H9 (cell line): ENCODE results near the gene SP3. TPM values are rescaled to one million over a fixed set of nuclear protein-coding genes. Genes with fewer than 3 reads are reported as not detected.

ENCODE experiments used
- DNase-seq: peaks from one replicate; pipeline ENCODE4 v3.0.0-alpha.2; 2017
- H2AFZ ChIP-seq: one replicate; pipeline ENCODE4 v1.6.1; 2013; ENCODE audit warnings: mild to moderate bottlenecking, low read length, control low read depth, moderate library complexity
- H2AK5ac ChIP-seq: 2 replicates; pipeline ENCODE4 v1.6.1; 2013; ENCODE audit warnings: low read length, control low read depth, mixed read lengths; ENCODE audit not compliant: insufficient read length
- H2BK120ac ChIP-seq: one replicate; pipeline ENCODE4 v1.6.1; 2013; ENCODE audit warnings: low read depth, mild to moderate bottlenecking, low read length, control low read depth, inconsistent platforms; ENCODE audit not compliant: poor library complexity, severe bottlenecking
- H2BK12ac ChIP-seq: 2 replicates; pipeline ENCODE4 v1.6.1; 2013; ENCODE audit warnings: low read length, control low read depth, mixed read lengths, low read depth; ENCODE audit not compliant: insufficient read length
- H2BK15ac ChIP-seq: 2 replicates; pipeline ENCODE4 v1.6.1; 2013; ENCODE audit warnings: low read depth, low read length, control low read depth
- H2BK20ac ChIP-seq: one replicate; pipeline ENCODE4 v1.6.1; 2013; ENCODE audit warnings: low read depth, mild to moderate bottlenecking, low read length, control low read depth, inconsistent platforms; ENCODE audit not compliant: poor library complexity, severe bottlenecking
- H2BK5ac ChIP-seq: 2 replicates; pipeline ENCODE4 v1.6.1; 2013; ENCODE audit warnings: low read length, control low read depth, mixed read lengths; ENCODE audit not compliant: insufficient read length
- H3K14ac ChIP-seq: 2 replicates; pipeline ENCODE4 v1.6.1; 2013; ENCODE audit warnings: low read length, control low read depth; ENCODE audit not compliant: insufficient read depth
- H3K18ac ChIP-seq: 2 replicates; pipeline ENCODE4 v1.6.1; 2013; ENCODE audit warnings: low read depth, mild to moderate bottlenecking, mixed read lengths, low read length, control low read depth; ENCODE audit not compliant: insufficient read length
- H3K23ac ChIP-seq: 2 replicates; pipeline ENCODE4 v1.6.1; 2013; ENCODE audit warnings: low read length, control low read depth, mixed read lengths, low read depth; ENCODE audit not compliant: insufficient read length
- H3K23me2 ChIP-seq: 2 replicates; pipeline ENCODE4 v1.6.1; 2013; ENCODE audit warnings: low read depth, mild to moderate bottlenecking, mixed read lengths, low read length, control low read depth; ENCODE audit not compliant: insufficient read length, poor library complexity, severe bottlenecking
- H3K27ac ChIP-seq: 2 replicates; pipeline ENCODE4 v1.5.1; 2013; ENCODE audit warnings: low read length, control low read depth, mixed read lengths, low read depth; ENCODE audit not compliant: insufficient read length
- H3K27me3 ChIP-seq: 2 replicates; pipeline ENCODE4 v1.6.1; 2013; ENCODE audit warnings: low read length, control low read depth, inconsistent platforms; ENCODE audit not compliant: insufficient read depth
- H3K4ac ChIP-seq: 2 replicates; pipeline ENCODE4 v1.6.1; 2013; ENCODE audit warnings: low read depth, mild to moderate bottlenecking, control low read depth, inconsistent platforms, low read length, moderate library complexity
- H3K4me1 ChIP-seq: 2 replicates; pipeline ENCODE4 v1.6.1; 2013; ENCODE audit warnings: low read length, control low read depth, inconsistent platforms; ENCODE audit not compliant: insufficient read depth
- H3K4me2 ChIP-seq: 2 replicates; pipeline ENCODE4 v1.6.1; 2013; ENCODE audit warnings: low read length, control low read depth, mixed read lengths; ENCODE audit not compliant: insufficient read length, insufficient read depth
- H3K56ac ChIP-seq: 2 replicates; pipeline ENCODE4 v1.6.1; 2013; ENCODE audit warnings: low read depth, mild to moderate bottlenecking, mixed read lengths, low read length, control low read depth; ENCODE audit not compliant: insufficient read length
- H3K79me1 ChIP-seq: 2 replicates; pipeline ENCODE4 v1.6.1; 2013; ENCODE audit warnings: low read depth, mild to moderate bottlenecking, moderate library complexity, low read length, control low read depth, inconsistent platforms; ENCODE audit not compliant: insufficient read depth, poor library complexity, severe bottlenecking
- H3K79me2 ChIP-seq: 2 replicates; pipeline ENCODE4 v1.6.1; 2013; ENCODE audit warnings: low read length, control low read depth, inconsistent platforms; ENCODE audit not compliant: insufficient read depth
- H3K9ac ChIP-seq: 2 replicates; pipeline ENCODE4 v1.6.1; 2013; ENCODE audit warnings: low read length, control low read depth, mixed read lengths; ENCODE audit not compliant: insufficient read length; ENCODE audit errors: extremely low read depth
- H3K9me3 ChIP-seq: one replicate; pipeline ENCODE4 v1.6.1; 2013; ENCODE audit warnings: low read depth, low read length, inconsistent platforms; ENCODE audit not compliant: control insufficient read depth
- H3T11ph ChIP-seq: one replicate; pipeline ENCODE4 v1.6.1; 2013; ENCODE audit warnings: mild to moderate bottlenecking, low read length, control low read depth, inconsistent platforms
- H4K20me1 ChIP-seq: one replicate; pipeline ENCODE4 v1.6.1; 2013; ENCODE audit not compliant: control insufficient read depth, insufficient read length, insufficient read depth
- H4K5ac ChIP-seq: 2 replicates; pipeline ENCODE4 v1.6.1; 2013; ENCODE audit warnings: low read depth, mild to moderate bottlenecking, mixed read lengths, low read length, control low read depth; ENCODE audit not compliant: insufficient read length
- H4K8ac ChIP-seq: replicated peaks from 2 replicates; pipeline ENCODE4 v1.6.1; 2013; ENCODE audit warnings: low read length, control low read depth, mixed read lengths, low read depth; ENCODE audit not compliant: insufficient read length
- H4K91ac ChIP-seq: 2 replicates; pipeline ENCODE4 v1.6.1; 2013; ENCODE audit warnings: low read depth, mild to moderate bottlenecking, moderate library complexity, mixed read lengths, low read length, control low read depth; ENCODE audit not compliant: insufficient read length
- H3K27ac Mint-ChIP-seq, 3 experiments: 2 replicates in 2 of 3; 3 replicates in 1 of 3; pipeline ENCODE4 v1.8.0; 2020 to 2021; ENCODE audit warnings: mixed read lengths in 3 of 3, mild to moderate bottlenecking in 1 of 3, moderate library complexity in 1 of 3
- H3K27me3 Mint-ChIP-seq: 2 replicates; pipeline ENCODE4 v1.8.0; 2021; ENCODE audit warnings: low read depth, mild to moderate bottlenecking, moderate library complexity, mixed read lengths
- H3K36me3 Mint-ChIP-seq, 3 experiments: 2 replicates in 2 of 3; 3 replicates in 1 of 3; pipeline ENCODE4 v1.8.0; 2020 to 2021; ENCODE audit warnings: low read depth in 3 of 3, mixed read lengths in 3 of 3; ENCODE audit not compliant: insufficient read depth in 1 of 3
- H3K4me1 Mint-ChIP-seq, 2 experiments: 2 replicates each; pipeline ENCODE4 v1.8.0; 2020; ENCODE audit warnings: mixed read lengths in 2 of 2
- H3K4me3 Mint-ChIP-seq, 2 experiments: 2 replicates in 1 of 2; 3 replicates in 1 of 2; pipeline ENCODE4 v1.8.0; 2020 to 2021; ENCODE audit warnings: mild to moderate bottlenecking in 2 of 2, mixed read lengths in 2 of 2, moderate library complexity in 1 of 2
- H3K9me3 Mint-ChIP-seq, 2 experiments: 2 replicates in 1 of 2; 3 replicates in 1 of 2; pipeline ENCODE4 v1.8.0; 2020; ENCODE audit warnings: mild to moderate bottlenecking in 2 of 2, mixed read lengths in 2 of 2, moderate library complexity in 1 of 2
- whole genome bisulfite sequencing: extraction: QIAGEN DNeasy Blood & Tissue Kit; methylation state at CpG from one replicate; pipeline ENCODE4 v1.1.7; 2013; ENCODE audit warnings: missing lambda C conversion rate, low lambda C conversion rate, mixed read lengths; ENCODE audit not compliant: insufficient read length; ENCODE audit errors: extremely low coverage; 5-methylcytosine and 5-hydroxymethylcytosine counted together
- total RNA-seq: library from RNA; stranded (reverse); gene quantifications from 2 replicates; pipeline ENCODE4 v1.2.1, GENCODE V29; 2021
- TF ChIP-seq, protein P1 (sequence below): fragments of 200-600 bp; sonication (generic); conservative IDR thresholded peaks from 3 replicates; pipeline ENCODE4 v1.8.0; 2021; ENCODE audit warnings: antibody characterized with exemption, mild to moderate bottlenecking

Gene SP3
- total RNA-seq, 1 experiment from 2014 or later = 86.3 TPM

DNA sequence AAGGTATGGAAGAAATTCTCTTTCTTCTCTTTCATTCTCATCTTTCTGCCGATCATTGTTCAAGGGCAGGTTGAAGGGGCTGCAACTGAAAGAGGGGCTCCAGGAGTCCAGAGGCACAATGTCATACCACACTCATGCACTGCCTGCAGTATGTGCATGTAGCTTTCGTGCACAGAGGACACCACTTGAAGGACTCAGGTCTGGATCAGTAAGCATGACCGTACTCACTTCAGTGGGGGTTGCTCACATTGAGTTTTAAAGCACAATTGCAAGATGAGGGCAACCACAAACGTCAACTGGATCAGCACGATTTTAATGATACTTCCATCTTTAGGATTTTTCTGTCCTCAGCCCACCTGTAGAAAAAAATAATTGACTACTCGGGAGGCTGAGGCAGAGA lies 84.6 kb downstream of the SP3 start:
- H3K27ac ChIP-seq = no peak overlapping the region
- no peak overlapping the region for H2BK20ac ChIP-seq
- H2AK5ac ChIP-seq = no peak overlapping the region
- no peaks in the 10 kb centered on the region for H3K4me1 ChIP-seq
- Mint-ChIP-seq H3K27me3 (peaks cover 3% of the 10 kb centered on the region), H3K27ac (no peak overlapping the region), H3K9me3 (peaks cover 9% of the 10 kb centered on the region in 2 experiments), H3K36me3 (peaks cover 0 to 11% (median 1%) of the 10 kb centered on the region in 3 experiments; a peak in 2 of 7 replicates), H3K4me3 (no peak overlapping the region), H3K4me1 (peaks cover 0 to 3% of the 10 kb centered on the region in 2 experiments; a peak in 1 of 4 replicates)
- H3K27me3 ChIP-seq = no peaks in the 10 kb centered on the region
- H4K5ac ChIP-seq = no peak overlapping the region
- no peak for DNase-seq
- no peak overlapping the region for H4K91ac ChIP-seq
- no peak overlapping the region for H2BK12ac ChIP-seq
- H2BK5ac ChIP-seq = no peak overlapping the region
- H3K18ac ChIP-seq = no peak overlapping the region
- H3K9me3 ChIP-seq = no peaks in the 10 kb centered on the region
- no peak overlapping the region for H3K23ac ChIP-seq
- no peaks in the 10 kb centered on the region for H3K79me2 ChIP-seq
- no peaks in the 10 kb centered on the region for H3K23me2 ChIP-seq
- H3K79me1 ChIP-seq = no peaks in the 10 kb centered on the region
- H3K14ac ChIP-seq = no peak overlapping the region
- no peak overlapping the region for H3K4me2 ChIP-seq
- TF ChIP-seq, protein P1, sequence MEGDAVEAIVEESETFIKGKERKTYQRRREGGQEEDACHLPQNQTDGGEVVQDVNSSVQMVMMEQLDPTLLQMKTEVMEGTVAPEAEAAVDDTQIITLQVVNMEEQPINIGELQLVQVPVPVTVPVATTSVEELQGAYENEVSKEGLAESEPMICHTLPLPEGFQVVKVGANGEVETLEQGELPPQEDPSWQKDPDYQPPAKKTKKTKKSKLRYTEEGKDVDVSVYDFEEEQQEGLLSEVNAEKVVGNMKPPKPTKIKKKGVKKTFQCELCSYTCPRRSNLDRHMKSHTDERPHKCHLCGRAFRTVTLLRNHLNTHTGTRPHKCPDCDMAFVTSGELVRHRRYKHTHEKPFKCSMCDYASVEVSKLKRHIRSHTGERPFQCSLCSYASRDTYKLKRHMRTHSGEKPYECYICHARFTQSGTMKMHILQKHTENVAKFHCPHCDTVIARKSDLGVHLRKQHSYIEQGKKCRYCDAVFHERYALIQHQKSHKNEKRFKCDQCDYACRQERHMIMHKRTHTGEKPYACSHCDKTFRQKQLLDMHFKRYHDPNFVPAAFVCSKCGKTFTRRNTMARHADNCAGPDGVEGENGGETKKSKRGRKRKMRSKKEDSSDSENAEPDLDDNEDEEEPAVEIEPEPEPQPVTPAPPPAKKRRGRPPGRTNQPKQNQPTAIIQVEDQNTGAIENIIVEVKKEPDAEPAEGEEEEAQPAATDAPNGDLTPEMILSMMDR = no peak
- WGBS = no CpG with 5 or more reads among the region's 6 CpGs
- H3K9ac ChIP-seq = no peak overlapping the region
- H2BK15ac ChIP-seq = no peak overlapping the region; the same call in 1 of the 2 replicates
- H4K8ac ChIP-seq = no peak overlapping the region
- H3T11ph ChIP-seq = no peak overlapping the region
- H3K4ac ChIP-seq = no peak overlapping the region
- no peaks in the 10 kb centered on the region for H4K20me1 ChIP-seq
- H2BK120ac ChIP-seq = no peak overlapping the region
- H2AFZ ChIP-seq = no peak overlapping the region
- no peak overlapping the region for H3K56ac ChIP-seq
